GM23338 (cell line): ENCODE data around the gene ZNF292.

Source experiments
- EZH2 ChIP-seq: fragments of 200-600 bp; sonication (generic); IDR thresholded peaks from one replicate; pipeline ENCODE4 v1.8.0; 2017; ENCODE audit warnings: antibody characterized with exemption, mild to moderate bottlenecking, low read depth; ENCODE audit not compliant: unreplicated experiment
- POLR2AphosphoS5 ChIP-seq: IDR thresholded peaks from 2 replicates; pipeline ENCODE4 v1.6.1; 2016; ENCODE audit warnings: antibody characterized with exemption, low read depth

DNA sequence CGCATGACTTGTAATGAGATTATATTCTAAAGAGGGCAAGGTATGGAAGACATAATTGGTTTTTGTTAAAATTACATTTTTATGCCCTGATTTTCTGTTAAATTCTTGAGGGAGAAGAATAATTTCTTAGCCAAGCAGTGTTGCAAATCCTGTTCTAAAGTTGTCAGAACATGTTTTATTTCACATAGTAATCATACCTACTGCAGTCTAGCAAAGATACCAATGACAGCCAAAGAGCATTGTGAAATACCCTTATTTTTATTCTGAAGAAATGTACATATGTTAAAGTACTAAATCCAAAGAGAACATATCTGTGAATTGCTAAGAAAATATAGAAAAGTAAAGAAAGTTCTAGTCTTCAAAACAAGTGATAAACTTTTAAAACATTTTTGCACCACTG is 127.4 kb downstream of the ZNF292 start:
- TF ChIP-seq POLR2AphosphoS5 (no peak), EZH2 (no peak)
